Measurements from ENCODE around the gene KCNH5.
"Not testable (repeated sequence)": the region's sequence is repeated elsewhere in the genome, so short reads cannot be mapped to it uniquely, and the experiment has no call there.

KCNH5 gene

DNA sequence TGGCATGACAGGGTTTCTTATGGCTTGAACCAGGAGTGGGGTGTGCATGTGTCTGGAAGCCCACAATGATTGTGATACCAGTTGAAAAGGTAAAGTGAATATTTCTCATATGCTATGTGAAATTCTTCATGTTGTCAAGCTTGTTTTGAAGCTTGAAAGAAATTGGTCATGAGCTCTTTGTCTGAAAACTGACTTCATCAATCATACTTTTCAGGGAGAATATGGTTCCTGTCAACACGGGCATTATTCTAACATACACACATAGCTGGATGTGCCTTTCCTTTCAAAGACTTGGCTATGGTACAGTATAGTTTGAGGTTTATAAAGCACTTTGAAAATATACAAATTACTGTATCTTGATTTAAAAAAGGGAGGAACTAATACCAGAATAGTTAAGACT, 158.8 kb downstream of the KCNH5 start:
- no peak for DNase-seq (ENCODE audit: low read depth in 3 of 3)

DNA sequence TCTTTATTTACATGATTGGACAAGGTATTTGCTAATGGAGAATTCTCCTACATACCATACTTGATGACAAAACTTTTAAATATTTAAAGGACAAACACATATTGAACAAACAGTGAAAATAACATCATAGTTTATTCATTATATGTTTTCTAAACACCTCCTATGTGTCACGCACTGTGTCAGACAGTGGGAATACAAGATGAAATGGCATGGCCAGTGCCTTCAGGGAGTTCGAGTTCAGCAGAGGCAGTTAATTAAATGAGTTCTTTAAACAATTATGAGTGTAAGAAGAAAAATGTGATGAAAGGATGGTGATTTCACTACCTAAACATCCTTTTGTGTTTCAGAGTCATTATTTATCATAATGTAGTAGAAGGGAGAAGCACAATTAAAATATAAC, 159.8 kb downstream of the KCNH5 start:
- no peak for DNase-seq (ENCODE audit: low read depth in 3 of 3)

- no peak for DNase-seq (ENCODE audit: low read depth in 3 of 3)
These were observed 162.3 kb downstream of the KCNH5 start for GRCh38 chr14:62882967-62883366.

GRCh38 chr14:62866376-62866775, 178.9 kb downstream of the KCNH5 start:
- DNase-seq (ENCODE audit: low read depth in 3 of 3) = no peak

GRCh38 chr14:62864588-62864987, 180.7 kb downstream of the KCNH5 start:
- no peak for DNase-seq (ENCODE audit: low read depth in 3 of 3)

DNA sequence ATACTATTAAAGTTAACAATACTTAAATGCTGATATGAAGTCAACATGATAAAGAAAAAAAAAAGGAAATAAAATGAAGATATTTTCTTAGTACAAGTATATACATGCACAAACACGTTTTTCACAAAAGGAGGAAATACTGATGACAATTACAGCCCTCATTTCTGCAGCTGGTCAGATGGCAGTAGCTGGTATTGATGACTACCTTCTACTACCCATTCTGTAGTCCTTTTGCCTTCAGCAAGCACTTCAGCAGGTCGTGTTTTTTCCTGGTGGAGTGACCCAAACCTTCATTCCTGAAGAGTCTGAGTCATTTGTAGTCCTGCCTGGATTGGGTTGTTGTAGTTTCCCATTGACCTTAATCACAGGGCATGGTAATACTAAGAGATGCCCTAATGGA, 187.2 kb downstream of the KCNH5 start:
- not testable (repeated sequence) for DNase-seq (ENCODE audit: low read depth in 3 of 3)

DNA sequence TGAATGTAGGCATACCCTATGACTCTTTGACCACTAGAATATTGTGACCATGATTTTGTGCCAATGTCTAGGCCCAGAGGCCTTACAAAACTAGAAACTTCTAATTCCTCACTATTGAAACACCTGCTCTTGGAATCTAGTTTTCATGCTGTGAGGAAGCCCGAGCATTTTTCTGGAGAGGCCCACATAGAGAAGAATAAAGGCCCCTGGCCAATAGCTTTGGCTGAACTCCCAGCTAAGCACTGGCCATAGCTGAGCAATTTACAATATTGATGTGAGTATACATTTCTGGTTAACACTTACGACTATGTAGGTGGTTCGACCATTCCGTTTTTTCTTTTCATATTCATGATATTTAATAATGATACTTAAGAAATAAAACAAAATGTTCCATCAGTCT, 190.3 kb downstream of the KCNH5 start:
- no peak for DNase-seq (ENCODE audit: low read depth in 3 of 3)

DNA sequence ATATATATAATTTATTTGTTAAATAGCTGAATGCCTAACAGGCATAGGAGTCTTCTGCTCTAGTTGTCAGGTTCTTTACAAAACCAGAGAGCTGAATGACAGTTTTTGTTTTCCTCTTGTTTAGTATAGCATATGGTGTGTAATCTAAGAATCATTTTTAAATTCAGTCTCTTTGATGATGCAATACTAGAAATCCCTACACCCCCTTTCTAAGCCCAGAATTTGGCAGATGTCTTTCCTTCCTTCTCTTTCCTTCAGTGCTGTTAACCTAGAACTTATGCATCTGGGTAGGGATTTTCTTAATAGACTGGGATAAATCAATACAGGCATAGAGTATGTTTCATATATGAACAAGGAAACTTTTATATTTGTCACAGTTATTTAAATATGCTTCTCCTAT, 198.1 kb downstream of the KCNH5 start:
- no peak for DNase-seq (ENCODE audit: low read depth in 3 of 3)

DNA sequence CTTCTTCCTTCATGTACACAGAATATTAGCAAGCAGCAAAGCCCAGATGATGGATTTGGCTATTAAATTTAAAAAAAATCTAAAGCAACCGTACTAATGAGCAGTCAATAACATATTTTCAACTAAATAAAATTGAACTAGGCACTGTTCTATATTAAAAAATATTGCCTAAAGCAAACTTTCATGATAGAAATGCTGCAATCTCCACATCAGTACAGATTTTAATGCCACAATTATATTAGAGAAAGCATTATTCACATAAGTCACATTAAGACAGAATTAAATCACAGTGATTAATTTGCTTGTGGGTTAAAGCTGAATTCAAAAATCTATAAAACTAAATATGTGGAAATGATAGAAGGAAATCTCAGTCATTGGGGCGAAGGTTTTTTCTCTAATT, 200.7 kb downstream of the KCNH5 start:
- DNase-seq (ENCODE audit: low read depth in 3 of 3) = no peak

- no peak for DNase-seq (ENCODE audit: low read depth in 3 of 3)
These were observed 221.2 kb downstream of the KCNH5 start for GRCh38 chr14:62824086-62824485.

- no peak for DNase-seq (ENCODE audit: low read depth in 3 of 3)
These were observed 225.3 kb downstream of the KCNH5 start for GRCh38 chr14:62819931-62820330.

- no peak for DNase-seq (ENCODE audit: low read depth in 3 of 3)
These were observed 237.6 kb downstream of the KCNH5 start for GRCh38 chr14:62807636-62808035.

DNA sequence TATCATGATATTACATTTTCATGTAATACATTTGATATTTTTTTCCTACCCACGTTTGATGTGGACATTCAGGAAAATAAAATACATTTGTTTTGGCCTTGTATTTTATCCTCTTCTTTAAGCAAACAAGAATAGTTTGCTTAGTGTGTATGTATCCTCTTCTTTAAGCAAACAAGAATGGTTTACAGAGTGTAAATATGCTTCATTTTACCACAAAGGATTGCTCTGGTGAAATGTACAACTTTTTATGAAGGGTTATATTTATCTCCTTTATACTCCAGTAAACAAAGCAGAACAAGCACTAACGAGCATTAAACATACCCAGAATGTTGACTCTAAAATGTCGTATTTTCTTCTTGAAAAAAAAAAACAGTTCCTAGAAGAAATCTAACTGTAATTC, 244.7 kb downstream of the KCNH5 start:
- DNase-seq (ENCODE audit: low read depth in 3 of 3) = no peak

- DNase-seq (ENCODE audit: low read depth in 3 of 3) = no peak
These were observed 248.8 kb downstream of the KCNH5 start for GRCh38 chr14:62796431-62796830.

DNA sequence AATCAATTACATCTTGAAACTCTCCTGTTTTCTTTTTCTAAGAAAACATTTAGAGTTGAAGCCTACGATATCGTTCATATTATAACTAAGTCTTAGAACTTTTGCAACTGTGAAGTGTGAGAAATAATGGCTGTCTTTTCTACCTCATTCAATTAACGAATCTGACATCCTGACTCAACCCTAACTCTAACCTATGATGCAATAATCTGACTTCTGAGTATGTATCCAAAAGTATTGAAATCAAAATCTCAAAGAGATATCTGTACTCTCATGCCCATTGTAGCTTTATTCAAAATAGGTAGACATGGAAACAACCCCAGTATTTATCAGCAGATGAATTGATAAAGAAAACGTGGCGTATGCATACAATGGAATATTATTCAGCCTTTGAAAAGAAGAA, 252.7 kb downstream of the KCNH5 start:
- no peak for DNase-seq (ENCODE audit: low read depth in 3 of 3)

GRCh38 chr14:62781328-62781727, 263.9 kb downstream of the KCNH5 start:
- DNase-seq (ENCODE audit: low read depth in 3 of 3) = not testable (repeated sequence)

DNA sequence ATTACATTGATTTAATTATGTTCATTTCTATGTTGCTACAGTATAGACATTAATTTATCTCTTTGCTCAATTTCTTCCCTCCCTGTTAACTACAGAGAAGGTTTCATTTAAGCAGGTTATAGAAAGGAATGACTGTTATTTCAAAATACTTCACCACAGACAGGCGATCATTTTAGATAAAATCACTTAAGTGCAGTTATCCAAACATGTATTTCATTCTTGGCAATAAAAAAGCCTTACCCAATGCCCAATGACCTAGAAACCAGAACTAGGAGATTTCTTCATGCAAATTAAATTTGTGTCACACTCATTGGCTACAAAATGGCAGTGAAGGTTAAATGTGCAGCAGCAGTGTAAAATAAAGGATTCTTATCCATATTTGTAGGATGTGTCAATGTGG, 266.4 kb downstream of the KCNH5 start:
- no peak for DNase-seq (ENCODE audit: low read depth in 3 of 3)

- no peak for DNase-seq (ENCODE audit: low read depth in 3 of 3)
These were observed 266.9 kb downstream of the KCNH5 start for GRCh38 chr14:62778310-62778709.

- DNase-seq (ENCODE audit: low read depth in 3 of 3) = no peak
These were observed 267.7 kb downstream of the KCNH5 start for GRCh38 chr14:62777510-62777909.

- DNase-seq (ENCODE audit: low read depth in 3 of 3) = no peak
These were observed 269.0 kb downstream of the KCNH5 start for GRCh38 chr14:62776300-62776699.

DNA sequence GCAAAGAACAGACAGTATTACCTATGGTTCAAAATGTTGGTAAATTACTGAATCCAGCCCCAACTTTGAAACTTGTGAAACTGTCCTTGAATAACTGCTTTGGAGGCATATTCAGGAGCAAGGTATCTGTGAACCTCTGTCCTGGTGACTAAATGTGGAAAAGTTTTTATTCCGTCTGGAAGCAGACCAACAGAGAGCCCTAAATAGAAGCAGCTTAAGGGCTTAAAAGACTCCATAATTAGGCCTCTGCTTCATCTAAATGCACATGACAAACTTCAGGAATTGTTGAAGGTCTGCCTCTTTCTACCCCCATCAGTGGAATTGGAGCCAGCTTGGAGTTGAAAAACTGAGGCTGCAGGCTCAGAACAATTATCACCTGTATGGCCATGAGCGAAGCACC, 276.5 kb downstream of the KCNH5 start:
- no peak for DNase-seq (ENCODE audit: low read depth in 3 of 3)

DNA sequence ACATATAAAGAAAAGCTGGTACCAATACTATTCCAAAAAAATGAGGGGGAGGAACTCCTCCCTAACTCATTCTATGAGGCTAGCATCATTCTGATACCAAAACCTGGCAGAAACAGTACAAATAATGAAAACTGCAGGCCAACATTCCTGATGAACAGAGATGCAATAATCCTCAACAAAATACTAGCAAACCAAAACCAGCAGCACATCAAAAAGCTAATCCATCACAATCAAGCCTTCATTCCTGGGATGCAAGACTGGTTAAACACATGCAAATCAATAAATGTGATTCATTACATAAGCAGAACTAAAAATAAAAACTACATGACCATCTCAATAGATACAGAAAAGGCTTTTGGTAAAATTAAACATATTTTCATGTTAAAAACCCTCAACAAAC, 281.3 kb downstream of the KCNH5 start:
- no peak for DNase-seq (ENCODE audit: low read depth in 3 of 3)

- no peak for DNase-seq (ENCODE audit: low read depth in 3 of 3)
These were observed 285.5 kb downstream of the KCNH5 start for GRCh38 chr14:62759796-62760195.

DNA sequence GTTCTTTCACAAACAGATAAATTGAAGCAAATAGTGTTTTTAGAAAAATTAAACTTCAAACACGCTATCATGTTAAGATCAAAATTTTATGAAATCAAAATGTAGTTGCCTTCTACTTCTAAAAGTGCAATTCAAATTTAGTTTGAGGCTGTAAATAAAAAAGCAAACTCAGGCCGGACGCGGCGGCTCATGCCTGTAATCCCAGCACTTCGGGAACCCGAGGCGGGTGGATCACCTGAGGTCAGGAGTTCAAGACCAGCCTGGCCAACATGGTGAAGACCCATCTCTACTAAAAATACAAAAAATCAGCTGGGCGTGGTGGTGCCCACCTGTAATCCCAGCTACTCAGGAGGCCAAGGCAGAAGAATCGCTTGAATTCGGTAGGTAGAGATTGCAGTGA, 298.4 kb downstream of the KCNH5 start:
- DNase-seq (ENCODE audit: low read depth in 3 of 3) = not testable (repeated sequence)

DNA sequence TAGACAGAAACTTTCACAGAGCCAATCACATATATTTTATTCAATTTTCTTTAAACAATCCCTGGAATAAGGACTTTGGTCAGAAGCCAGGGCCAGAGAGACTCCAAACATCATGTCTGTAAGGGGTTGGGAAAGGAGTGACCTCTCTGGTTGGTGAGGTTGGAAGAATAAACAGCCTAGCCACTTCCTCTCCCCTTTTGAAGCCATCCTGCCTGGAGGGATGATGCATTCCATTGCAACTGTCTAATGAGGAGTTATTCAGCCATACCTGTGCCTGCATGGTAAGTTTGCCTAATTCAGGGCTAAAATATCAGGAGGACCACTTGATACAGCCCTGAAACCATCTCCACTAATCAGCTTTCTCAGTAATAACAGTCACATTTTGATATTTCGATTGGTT, 299.8 kb downstream of the KCNH5 start:
- DNase-seq (ENCODE audit: low read depth in 3 of 3) = no peak

Measured in stimulated activated CD4-positive, alpha-beta T cell treated with anti-CD3 and anti-CD28 coated beads, TNF-alpha, amount 100 ng/mL, for 24 hours (primary cell).